Esophagus muscularis mucosa (tissue), 4 donors: ENCODE data around the gene MYH7. TPM values are rescaled to one million over a fixed set of nuclear protein-coding genes. Genes with fewer than 3 reads are reported as not detected.

Source experiments
- DNase-seq: peaks from one replicate; pipeline ENCODE4 v3.0.0-alpha.2; 2017; ENCODE audit errors: extremely low spot score
- H3K27ac ChIP-seq, 4 donors: fragments of 200-600 bp; sonication (generic); replicated peaks in 1 of 4; 1 replicate in 3 of 4; 2 replicates in 1 of 4; pipeline ENCODE4 v1.5.1; 2016 to 2019; ENCODE audit warnings: mild to moderate bottlenecking in 1 of 4
- H3K27me3 ChIP-seq, 4 donors: fragments of 200-600 bp; sonication (generic); one replicate each; pipeline versions ENCODE4 v1.5.1 to v1.6.0; 2016 to 2019
- H3K36me3 ChIP-seq, 4 donors: fragments of 200-600 bp; sonication (generic); one replicate each; pipeline ENCODE4 v1.5.1; 2016 to 2019
- H3K4me1 ChIP-seq, 4 donors: fragments of 200-600 bp; sonication (generic); one replicate each; pipeline ENCODE4 v1.5.1; 2016 to 2019
- H3K4me3 ChIP-seq, 4 donors: fragments of 200-600 bp; sonication (generic); 1 replicate in 2 of 4; 2 replicates in 2 of 4; pipeline ENCODE4 v1.5.1; 2016 to 2019; ENCODE audit warnings: mild to moderate bottlenecking in 4 of 4, moderate library complexity in 1 of 4
- H3K9me3 ChIP-seq, 4 donors: fragments of 200-600 bp; sonication (generic); 1 replicate in 3 of 4; 2 replicates in 1 of 4; pipeline ENCODE4 v1.5.1; 2016 to 2019
- CTCF ChIP-seq, 3 experiments: fragments of 200-600 bp in 2 of 3; fragments of 450-650 bp in 1 of 3; sonication (generic) in 2 of 3; IDR thresholded peaks; one replicate each; pipeline ENCODE4 v1.5.1; 2017 to 2019; ENCODE audit warnings: antibody characterized with exemption in 3 of 3, mild to moderate bottlenecking in 2 of 3, moderate library complexity in 1 of 3
- EP300 ChIP-seq: sonication (generic); formaldehyde crosslinking; IDR thresholded peaks from one replicate; pipeline ENCODE4 v1.6.1; 2017; ENCODE audit warnings: antibody characterized with exemption
- POLR2A ChIP-seq: fragments of 450-650 bp; IDR thresholded peaks from one replicate; pipeline ENCODE4 v1.6.1; 2017; ENCODE audit warnings: antibody characterized with exemption, moderate library complexity, mild to moderate bottlenecking, low read depth
- POLR2AphosphoS5 ChIP-seq, 2 donors: sonication (generic); formaldehyde crosslinking; IDR thresholded peaks; one replicate each; pipeline ENCODE4 v1.6.1; 2017; ENCODE audit warnings: antibody characterized with exemption in 2 of 2
- WGBS: methylation state at CpG from one replicate; pipeline ENCODE4 v1.1.5; 2018; 5-methylcytosine and 5-hydroxymethylcytosine counted together
- intact Hi-C: fragments of 100-400 bp; cut with DNase I; formaldehyde crosslinking; loops from one replicate; pipeline ENCODE4 v1.15.1; 2023
- total RNA-seq, 4 donors: library from RNA; depleted of rRNA; stranded (reverse); fragments of >200 nt; gene quantifications; one replicate each; pipeline versions ENCODE4 v1.1.0 to v1.2.1, GENCODE V29; 2016

The MYH7 gene
- total RNA-seq, 4 donors from 2014 or later: 0.11 to 0.26 TPM; not detected in 2

GRCh38 chr14:23432102-23432925, 3.1 kb downstream of the MYH7 start:
- Histone ChIP-seq H3K9me3 (no peaks in the 10 kb centered on the region), H3K36me3 (no peaks in the 10 kb centered on the region), H3K4me1 (peaks cover 4 to 13% (median 12%) of the 10 kb centered on the region in 4 donors), H3K27ac (no peak overlapping the region), H3K27me3 (no peaks in the 10 kb centered on the region), H3K4me3 (no peak overlapping the region)
- DNase-seq: no peak
- intact Hi-C loops: no loop called here
- WGBS: 79% methylated on average over 17 of the region's 17 CpGs
- TF ChIP-seq POLR2AphosphoS5 (IDR thresholded peaks at IDR 0.05): no peak
- TF ChIP-seq EP300: no peak
- TF ChIP-seq POLR2A: no peak
- no peak for TF ChIP-seq CTCF (IDR thresholded peaks at IDR 0.05)

GRCh38 chr14:23431486-23431885, 4.0 kb downstream of the MYH7 start:
- no peaks in the 10 kb centered on the region for H3K36me3 ChIP-seq
- H3K4me3 ChIP-seq: no peak overlapping the region
- H3K27me3 ChIP-seq: no peaks in the 10 kb centered on the region
- WGBS: 92% methylated on average over 10 of the region's 10 CpGs
- H3K4me1 ChIP-seq: peaks cover 0 to 6% (median 4%) of the 10 kb centered on the region in 4 donors
- intact Hi-C loops: no loop called here
- TF ChIP-seq POLR2AphosphoS5 (IDR thresholded peaks at IDR 0.05): no peak
- no peak for TF ChIP-seq EP300
- no peak for TF ChIP-seq POLR2A
- TF ChIP-seq CTCF (IDR thresholded peaks at IDR 0.05): no peak
- no peaks in the 10 kb centered on the region for H3K9me3 ChIP-seq
- no peak overlapping the region for H3K27ac ChIP-seq
- no peak for DNase-seq

GRCh38 chr14:23430723-23431085, 4.8 kb downstream of the MYH7 start:
- WGBS: 62% methylated on average over 2 of the region's 2 CpGs
- no peak overlapping the region for H3K27ac ChIP-seq
- intact Hi-C loops: no loop called here
- no peaks in the 10 kb centered on the region for H3K27me3 ChIP-seq
- H3K4me1 ChIP-seq: peaks cover 0 to 3% (median 0%) of the 10 kb centered on the region in 4 donors
- H3K9me3 ChIP-seq: no peaks in the 10 kb centered on the region
- no peak for DNase-seq
- TF ChIP-seq POLR2A (no peak), EP300 (no peak), POLR2AphosphoS5 (IDR thresholded peaks at IDR 0.05) (no peak), CTCF (IDR thresholded peaks at IDR 0.05) (no peak)
- H3K4me3 ChIP-seq: no peak overlapping the region
- no peaks in the 10 kb centered on the region for H3K36me3 ChIP-seq

GRCh38 chr14:23430016-23430722, 5.3 kb downstream of the MYH7 start:
- H3K4me1 ChIP-seq: no peaks in the 10 kb centered on the region
- H3K4me3 ChIP-seq: no peak overlapping the region
- no peak overlapping the region for H3K27ac ChIP-seq
- H3K36me3 ChIP-seq: no peaks in the 10 kb centered on the region
- no peaks in the 10 kb centered on the region for H3K9me3 ChIP-seq
- no peak for DNase-seq
- 83% methylated on average over 10 of the region's 10 CpGs for WGBS
- intact Hi-C loops: no loop called here
- H3K27me3 ChIP-seq: no peaks in the 10 kb centered on the region
- TF ChIP-seq CTCF (IDR thresholded peaks at IDR 0.05) (no peak), POLR2A (no peak), EP300 (no peak), POLR2AphosphoS5 (IDR thresholded peaks at IDR 0.05) (no peak)
